HG02943 (cell line): ENCODE data around the gene CD37.

Experiments
- ATAC-seq: cut with Tn5 transposase; IDR thresholded peaks from one replicate; pipeline ENCODE4 v1.9.1; 2021; ENCODE audit warnings: mild to moderate bottlenecking, low read depth, moderate library complexity; ENCODE audit not compliant: unreplicated experiment

Gene CD37

DNA sequence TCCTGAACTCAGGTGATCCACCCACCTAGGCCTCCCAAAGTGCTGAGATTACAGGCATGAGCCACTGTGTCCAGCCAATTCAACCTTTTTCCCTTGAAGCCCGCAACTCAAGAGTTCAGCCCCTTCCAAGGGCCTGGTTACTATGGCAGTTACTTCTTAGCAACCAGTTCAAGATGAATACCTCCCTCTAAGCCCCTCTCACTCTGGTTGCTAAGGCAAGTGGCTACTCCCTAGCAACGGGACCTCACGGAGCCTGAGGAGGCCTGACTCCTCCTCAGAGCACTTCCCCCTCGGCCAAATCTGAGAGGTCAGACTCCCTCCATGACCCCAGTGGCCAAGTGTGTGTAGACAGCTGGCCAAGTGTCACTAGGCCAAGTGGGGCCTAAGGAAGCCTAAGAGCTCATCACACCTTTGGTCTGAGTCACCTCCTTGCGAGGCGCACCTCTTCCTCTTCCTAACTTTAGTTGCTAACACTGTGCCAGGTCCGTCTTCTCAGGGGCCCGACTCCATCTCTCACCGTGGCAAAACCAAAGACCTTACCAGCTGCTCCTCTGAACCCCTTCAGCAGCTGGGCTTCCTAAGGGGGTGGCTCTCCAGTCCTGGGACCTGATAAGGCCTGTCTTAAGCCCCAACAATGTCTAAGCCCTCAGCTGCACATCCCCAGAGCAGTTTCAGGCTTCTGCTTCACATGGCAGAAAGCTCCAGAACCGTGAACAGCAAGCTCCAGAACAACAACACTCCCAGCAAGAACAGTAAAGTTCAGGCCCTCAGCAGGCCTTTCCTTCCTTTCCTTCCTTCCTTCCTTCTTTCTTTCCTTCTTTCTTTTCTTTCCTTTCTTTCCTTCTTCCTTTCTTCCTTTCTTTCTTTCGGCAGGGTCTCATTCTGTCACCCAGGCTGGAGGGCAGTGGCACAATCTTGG is 9.6 kb downstream of the CD37 start:
- ATAC-seq, result no peak

DNA sequence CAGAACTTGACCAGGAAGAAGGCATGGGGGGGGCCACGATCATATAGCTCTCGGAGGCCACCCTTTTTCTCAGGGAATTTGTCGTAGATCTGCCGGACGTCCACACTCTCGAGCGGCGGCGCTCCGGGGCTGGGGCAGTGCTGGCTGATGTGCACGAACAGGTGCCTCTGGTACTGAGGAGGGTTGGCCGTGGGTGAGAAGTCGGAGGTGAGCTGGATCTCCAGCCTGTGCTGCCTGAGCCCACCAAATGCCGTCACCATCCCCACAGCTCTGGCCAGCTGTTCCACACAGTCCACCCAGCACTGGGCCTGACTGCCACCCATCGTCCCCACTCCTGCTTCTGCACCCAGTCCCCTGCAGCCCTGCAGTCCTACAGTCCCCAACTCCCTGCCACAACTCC is 12.0 kb downstream of the CD37 start:
- ATAC-seq, result no peak

DNA sequence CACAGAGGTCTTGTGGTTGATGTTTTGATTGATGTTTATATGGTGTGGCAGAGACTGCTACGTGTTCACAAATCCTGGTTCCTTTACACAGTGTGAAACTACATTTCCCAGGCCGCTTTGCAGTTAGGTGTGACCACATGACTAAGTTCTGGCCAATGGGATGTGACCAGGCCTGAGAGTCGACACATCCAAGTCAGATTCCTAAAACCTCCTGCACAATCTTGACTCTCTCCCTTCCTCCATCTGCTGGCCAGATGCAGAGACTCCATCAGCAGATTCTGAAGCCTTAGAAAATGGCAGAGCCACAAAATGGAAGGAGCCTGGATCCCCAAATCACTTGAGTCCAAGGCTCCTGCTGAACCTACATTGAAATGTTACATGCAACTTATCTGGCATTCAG is 12.6 kb downstream of the CD37 start:
- ATAC-seq, result no peak

DNA sequence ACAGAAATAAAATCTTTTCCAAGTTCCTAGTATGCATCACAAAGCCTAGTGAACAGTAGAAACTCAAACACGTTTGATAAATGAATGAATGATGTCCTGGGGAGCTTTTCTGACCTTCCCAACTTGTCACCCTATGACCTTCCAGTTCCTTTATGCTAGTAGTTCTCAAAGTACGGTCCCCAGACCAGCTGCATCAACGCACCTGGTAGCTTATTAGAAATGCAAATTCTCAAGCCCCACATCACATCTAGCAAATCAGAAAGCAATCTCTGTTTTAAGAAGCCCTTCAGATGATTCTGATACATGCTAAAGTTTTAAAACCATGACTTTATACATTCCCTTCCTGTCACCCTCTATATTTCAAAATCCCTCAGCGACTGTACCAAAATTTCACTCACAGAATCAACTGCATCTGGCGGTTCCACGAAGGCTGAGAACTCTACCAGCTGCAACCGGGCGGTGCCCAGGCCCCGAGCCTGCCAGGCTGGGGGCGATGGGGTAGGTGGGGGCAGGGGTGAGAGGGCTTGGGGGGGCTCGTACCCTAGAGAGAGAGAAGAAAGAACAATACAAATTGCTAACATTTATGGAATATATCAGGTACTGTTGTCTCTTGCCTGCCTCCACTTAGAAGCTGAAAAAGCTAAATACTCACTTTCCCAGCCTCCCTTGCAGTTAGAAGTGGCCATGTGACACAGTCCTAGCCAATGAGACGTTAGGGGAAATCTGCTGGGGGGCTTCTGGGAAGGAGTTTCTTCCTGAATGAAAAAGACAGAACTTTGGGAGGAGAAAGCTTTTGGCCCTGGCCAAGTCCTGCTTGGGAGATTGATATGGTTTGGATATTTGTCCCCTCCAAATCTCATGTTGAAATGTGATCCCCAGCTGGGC is 13.3 kb downstream of the CD37 start:
- no peak for ATAC-seq

DNA sequence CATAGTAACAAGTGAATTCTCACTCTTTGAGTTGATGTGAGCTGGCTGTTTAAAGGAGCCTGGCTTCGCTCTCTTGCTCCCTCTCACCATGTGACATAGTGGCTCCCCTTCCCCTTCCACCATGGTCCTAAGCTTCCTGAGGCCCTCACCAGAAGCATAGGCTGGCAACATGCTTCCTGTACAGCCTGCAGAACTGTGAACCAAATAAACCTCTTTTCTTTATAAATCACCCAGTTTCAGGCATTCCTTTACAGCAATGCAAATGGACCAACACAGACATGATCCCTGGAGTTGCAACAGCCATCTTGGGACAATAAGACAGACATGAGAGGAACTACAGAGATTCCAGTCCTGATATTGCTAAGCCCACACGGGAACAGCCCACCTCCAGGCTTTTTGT is 14.4 kb downstream of the CD37 start:
- no peak for ATAC-seq

DNA sequence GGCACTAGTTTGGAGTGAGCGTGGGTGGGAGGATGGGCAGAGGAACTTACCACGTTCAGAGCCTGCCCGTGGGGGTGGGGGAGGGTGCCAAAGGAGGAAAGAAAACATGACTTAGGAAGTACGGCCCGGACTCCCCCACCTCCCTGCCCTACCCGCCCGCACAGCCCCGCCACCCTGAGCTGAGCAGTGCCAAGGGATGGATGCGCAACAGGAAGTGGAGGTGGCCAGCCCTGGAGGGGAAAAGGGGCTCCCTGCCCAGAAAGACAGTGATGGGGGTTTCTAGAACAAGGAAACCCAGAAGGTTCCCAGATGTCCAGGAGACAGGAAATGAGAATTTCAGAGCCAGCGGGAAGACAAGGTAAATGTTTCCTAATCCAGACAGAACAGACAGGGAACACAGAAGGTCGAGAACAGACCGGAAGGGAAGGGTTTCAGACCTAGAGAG is 20.7 kb downstream of the CD37 start:
- ATAC-seq, result no peak

DNA sequence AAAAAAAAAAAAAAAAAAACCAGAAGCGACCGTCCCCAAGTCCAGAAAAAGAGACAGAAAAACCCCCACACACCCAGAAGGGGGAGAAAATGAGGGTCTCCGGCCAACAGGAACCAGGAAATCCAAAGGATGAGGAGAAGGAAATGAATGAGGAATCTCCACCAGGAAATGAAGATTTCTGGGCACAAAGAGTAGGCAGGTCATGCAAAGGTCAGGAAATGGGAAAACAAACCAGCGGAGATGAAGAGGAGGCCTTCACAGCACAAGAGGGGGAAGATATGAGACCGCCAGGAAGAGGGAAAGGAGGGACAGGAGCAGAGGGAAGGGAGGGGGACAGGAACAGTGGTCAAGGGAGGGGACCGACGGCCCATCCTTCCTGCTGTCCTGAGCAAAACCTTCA is 21.2 kb downstream of the CD37 start:
- ATAC-seq, result no peak

DNA sequence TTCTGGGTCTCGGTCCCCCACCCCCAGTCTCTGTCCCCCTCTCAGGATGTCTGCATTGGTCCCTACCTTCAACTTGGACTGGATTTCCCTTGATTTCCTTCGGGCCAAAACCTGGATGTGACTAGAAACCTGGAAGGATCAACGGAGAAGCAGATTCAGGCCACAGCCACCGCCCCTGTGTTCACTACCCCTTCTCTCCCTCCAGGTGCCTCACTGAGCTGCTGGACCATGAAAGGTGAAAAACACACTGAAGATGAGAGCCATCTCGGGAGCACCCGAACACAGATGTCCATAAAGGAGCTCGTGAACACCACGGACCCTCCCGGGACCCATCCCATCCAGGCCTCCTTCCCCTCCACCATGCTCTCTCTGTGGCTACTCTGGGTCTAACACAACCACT is 22.0 kb downstream of the CD37 start:
- ATAC-seq, result no peak

DNA sequence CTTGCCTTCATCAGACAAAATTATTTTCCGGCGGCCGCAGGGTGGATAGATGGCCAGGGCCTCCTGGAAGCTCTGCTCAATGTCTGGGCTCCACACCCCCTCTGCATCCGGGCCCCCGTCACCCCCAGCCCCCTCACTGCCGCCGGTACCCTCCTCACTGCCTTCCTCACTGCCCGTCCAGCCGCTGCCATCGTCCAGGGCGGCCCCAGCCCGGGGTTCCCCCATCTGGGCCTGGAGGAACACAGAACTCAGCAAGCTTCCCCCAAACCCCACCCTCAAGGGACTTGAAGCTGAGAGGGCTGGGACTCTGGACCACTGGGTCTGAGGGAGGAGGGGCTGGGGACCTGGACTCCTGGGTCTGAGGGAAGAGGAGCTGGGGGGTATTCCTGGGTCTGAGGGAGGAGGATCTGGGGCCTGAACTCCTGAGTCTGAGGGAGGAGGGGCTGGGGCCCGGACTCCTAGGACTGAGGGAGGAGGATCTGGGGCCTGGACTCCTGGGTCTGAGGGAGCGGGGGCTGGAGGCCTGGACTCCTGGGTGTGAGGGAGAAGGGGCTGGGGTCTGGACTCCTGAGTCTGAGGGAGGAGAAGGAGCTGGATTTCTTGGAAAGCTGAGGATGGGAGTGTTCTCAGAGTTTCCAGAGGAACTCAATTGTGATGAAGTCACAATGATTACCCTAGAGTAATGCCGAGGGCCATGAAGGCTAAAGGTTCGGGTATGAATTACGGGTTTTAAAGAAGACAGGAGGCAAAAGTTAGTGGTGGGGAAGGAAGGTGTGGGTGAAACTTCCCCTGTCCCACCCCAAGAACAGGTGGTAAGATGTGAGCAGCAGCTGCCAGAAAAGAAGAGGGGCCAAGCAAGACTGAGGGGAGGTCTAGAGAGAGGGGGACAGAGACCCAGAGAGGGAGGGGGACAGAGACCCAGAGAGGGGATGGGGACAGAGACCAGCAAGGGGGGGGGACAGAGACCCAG is 24.9 kb downstream of the CD37 start:
- no peak for ATAC-seq

DNA sequence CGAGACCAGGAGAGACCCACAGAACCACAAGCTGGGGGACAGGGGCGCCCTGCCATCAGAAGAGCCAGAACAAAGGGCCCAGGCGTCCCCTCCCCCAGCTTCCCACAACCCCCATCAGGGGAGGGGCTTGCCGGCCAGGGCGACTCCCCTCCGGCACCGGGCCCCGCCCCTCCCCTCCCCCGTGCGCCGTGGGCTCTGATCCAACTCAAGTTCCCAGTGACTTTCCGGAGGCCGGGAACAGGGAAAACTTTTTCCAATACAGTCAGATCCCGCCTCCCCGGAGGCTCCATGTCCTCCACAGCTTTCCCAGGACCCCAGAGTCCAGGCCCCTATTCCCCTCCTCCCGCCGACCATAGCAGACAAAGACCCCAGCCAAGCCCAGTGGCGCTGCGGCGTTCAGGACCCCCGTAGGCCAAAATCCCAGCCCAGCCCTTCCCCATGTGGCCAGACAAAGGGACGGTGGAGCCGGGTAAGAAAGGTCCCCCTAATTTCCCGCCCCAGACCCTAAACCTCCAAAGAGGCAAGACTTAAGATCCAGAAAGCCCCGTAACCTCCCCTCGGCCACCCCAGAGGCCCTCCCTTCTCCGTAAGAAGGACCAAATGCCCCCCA is 26.3 kb downstream of the CD37 start:
- no peak for ATAC-seq

DNA sequence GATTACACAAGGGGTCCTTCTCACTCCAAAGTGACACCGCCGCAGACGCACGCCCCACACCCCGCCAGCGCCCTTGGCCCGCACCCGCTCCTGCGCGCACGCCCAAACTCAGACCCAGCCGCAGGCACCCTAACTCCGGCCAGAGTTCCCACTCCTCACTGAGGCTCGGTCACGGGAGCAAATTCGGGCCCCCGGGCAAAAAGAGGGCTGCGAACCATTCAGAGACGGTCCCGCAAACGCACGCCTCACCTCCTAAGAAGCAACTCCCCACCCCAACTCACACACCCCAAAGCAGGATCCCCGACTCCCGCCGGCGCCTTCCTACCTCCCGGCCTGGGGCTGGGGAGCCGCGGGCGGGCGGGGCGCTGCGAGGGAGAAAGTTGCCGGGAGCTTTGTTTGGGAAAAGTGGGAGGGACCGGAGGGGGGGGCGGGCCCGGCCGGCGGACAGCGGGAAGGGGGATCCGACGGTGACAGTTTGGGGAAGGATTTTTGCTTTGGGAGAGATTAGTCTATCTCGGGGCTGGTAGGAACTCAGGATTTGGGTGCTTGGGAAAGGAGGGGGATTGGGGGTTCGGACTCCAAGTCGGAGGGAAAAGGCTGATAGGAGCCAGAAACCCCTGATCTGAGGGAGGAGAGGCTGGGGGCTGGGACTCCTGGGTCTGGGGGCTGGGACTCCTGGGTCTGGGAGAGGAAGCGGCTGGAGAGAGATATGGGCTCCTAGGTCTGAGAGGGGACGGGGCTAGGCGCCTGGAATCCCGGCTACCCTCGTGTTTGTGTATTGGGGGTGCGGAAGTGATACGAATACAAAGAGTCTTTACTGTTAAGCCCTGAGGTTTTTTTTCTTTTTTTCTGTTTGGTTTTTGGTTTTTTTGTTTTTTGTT is 27.1 kb downstream of the CD37 start, which contains the start of gene TEAD2:
Gene TEAD2 (minus strand): TSS at position 369 of the 881 bp plus-strand sequence. CDS start 2,341 bp downstream, outside the sequence.
- no peak for ATAC-seq

DNA sequence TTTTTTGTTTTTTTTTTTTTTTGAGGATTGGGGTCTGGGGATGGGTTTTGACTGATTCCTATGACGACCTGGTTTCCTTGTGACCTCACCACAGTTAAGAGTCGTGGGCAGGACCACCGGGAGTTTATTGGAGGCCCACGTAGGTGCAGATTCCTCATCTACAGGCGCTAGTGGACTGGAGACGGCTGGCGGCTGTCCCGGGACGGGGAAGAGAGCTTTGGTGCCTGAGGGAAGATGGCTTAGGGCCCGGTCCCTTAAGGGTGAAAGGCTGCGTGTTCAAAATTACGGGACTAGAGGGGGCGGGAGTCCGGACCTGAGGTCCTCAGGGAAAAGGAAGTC is 27.7 kb downstream of the CD37 start:
- no peak for ATAC-seq

DNA sequence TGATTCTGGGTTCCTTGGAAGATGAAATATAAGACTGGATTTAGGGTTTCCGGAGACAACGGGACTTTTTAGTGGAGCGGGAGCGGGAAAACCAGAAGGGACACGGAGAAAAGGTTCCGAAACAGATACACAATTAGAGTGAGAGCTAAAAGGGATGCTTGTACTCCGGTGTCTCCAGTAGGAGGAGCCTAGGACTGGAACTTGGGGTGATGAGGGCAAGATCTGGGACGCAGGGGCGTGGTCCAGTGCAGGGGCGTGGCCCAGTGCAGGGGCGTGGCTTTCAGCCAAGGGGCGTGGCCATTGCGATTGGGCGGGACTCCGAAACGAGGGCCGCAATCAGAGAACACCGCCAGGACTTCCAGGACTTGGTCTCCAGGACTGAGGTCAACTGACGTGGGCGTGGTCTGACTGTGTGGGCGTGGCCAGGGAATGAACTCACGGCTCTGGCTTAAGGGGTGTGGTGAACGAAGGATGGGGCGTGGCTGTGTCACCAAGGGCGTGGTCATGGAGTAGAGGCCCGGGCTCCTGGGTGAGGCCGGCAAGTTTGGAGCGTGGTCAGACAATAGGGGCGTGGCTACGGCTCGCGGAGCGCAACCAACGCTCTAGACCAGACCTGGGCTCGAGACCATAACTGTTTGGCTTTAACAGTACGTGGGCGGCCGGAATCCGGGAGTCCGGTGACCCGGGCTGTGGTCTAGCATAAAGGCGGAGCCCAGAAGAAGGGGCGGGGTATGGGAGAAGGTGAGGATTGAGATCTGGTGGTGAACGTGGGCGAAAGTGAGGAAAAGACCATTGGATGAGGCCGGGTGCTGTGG is 28.3 kb downstream of the CD37 start, which contains the start of gene DKKL1:
Gene DKKL1 (plus strand): TSS at position 610 of the 815 bp plus-strand sequence. CDS start 122 bp downstream, at position 732.
- no peak for ATAC-seq

DNA sequence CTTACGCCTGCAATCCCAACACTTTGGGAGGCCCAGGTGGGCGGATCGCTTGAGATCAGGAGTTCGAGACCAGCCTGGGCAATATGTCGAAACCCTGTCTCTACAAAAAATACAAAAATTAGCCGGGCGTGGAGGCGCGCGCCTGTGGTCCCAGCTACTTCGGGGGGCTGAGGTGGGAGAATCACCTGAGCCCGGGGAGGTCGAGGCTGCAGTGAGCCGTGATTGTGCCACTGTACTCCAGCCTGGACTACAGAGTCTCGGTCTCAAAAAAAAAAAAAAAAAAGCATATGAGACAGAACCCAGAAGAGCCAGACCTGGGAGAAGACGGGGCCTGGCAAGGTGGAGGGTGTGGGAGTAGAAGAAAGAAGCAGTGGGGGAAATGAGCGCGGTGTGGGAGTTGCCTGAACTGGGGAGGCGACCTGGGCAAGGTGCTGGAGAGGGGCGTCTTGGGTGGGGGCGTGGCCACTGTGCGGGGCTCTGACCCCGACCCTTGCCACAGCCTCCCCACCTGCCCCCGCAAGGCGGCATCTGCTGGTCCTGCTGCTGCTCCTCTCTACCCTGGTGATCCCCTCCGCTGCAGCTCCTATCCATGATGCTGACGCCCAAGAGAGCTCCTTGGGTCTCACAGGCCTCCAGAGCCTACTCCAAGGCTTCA is 29.0 kb downstream of the CD37 start:
- ATAC-seq, result no peak

DNA sequence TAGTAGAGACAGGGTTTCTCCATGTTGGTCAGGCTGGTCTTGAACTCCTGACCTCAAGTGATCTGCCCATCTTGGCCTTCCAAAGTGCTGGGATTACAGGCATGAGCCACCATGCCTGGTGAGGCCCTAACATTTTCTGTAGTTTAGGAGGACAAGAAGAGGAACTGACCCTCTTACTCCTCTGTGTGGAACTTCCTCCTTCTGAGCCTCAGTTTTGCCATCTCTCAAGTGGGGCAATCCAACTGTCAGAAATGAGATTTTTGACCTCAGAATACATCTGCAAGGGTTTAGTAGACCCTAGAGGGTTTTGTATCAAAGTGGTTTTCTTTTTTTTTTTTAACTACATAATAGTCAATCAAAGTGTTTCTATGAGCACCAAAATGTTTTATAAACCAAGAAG is 30.9 kb downstream of the CD37 start:
- no peak for ATAC-seq

DNA sequence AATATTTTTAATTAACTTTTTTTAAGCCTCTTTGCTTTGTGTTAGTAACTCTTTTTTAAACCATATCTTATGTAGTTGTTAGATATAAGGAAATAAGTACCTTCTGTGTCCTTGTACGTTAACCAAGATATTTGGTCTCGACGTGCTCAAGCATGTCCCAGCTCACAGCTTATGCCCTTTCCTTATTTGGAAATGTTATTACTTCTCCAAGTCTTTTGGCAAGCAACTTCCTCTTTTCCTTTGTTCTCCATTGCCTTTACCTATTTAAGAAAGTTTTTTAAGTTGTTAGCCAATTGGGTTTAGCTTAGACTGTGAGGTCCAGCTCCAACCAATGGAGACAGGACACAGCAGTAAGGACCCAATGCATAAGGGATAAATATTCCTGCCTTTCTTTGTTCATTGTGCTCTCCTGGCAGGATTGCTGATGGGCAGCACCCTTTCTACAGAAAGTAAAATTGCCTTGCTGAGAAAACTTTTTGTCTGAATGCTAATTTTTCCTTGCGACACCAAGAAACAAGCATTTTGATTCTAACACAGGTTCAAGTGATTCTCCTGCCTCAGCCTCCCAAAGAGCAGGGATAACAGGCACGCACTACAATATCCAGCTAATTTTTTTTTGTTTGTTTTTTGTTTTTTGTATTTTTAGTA is 33.6 kb downstream of the CD37 start:
- ATAC-seq, result no peak

DNA sequence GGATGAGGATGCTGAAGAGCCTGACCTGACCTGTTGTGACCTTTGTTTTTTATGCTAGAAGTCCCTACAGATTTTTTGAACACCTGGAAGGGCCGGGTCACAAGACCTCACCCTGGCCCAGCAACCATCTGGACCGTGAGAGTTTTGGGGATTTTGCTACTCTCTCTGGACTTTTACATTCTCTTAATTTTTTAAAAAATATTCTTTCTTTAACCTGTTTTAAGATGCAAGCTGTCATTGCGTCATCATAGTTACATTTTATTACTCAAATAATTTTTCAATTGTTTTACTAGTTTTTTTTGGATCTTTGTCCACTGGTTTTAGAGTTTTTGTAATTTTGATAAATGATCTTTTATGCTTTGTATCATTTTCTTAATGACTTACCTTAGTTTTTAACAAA is 36.0 kb downstream of the CD37 start:
- no peak for ATAC-seq
